ENCODE results near the gene CELF3. TPM values are rescaled to one million over a fixed set of nuclear protein-coding genes. Genes with fewer than 3 reads are reported as not detected.
"Not testable (repeated sequence)": the region's sequence is repeated elsewhere in the genome, so short reads cannot be mapped to it uniquely, and the experiment has no call there.

CELF3 gene
- polyA plus RNA-seq, 1 experiment: not detected

GRCh38 chr1:151737026-151737425 is 20.4 kb upstream of the CELF3 start:
- H3K4me3 ChIP-seq (ENCODE audit: low read depth, low read length): no peak overlapping the region
- H3K27me3 ChIP-seq (ENCODE audit: control insufficient read depth, insufficient read depth, low read length): peaks cover 30% of the 10 kb centered on the region
- no peak overlapping the region for H3K27ac ChIP-seq (ENCODE audit: low read depth, low read length)
- DNase-seq (ENCODE audit: low read depth, low spot score): no peak
- ChIA-PET CTCF (no interaction called here), POLR2A (no interaction called here)
- TF ChIP-seq, protein P1, sequence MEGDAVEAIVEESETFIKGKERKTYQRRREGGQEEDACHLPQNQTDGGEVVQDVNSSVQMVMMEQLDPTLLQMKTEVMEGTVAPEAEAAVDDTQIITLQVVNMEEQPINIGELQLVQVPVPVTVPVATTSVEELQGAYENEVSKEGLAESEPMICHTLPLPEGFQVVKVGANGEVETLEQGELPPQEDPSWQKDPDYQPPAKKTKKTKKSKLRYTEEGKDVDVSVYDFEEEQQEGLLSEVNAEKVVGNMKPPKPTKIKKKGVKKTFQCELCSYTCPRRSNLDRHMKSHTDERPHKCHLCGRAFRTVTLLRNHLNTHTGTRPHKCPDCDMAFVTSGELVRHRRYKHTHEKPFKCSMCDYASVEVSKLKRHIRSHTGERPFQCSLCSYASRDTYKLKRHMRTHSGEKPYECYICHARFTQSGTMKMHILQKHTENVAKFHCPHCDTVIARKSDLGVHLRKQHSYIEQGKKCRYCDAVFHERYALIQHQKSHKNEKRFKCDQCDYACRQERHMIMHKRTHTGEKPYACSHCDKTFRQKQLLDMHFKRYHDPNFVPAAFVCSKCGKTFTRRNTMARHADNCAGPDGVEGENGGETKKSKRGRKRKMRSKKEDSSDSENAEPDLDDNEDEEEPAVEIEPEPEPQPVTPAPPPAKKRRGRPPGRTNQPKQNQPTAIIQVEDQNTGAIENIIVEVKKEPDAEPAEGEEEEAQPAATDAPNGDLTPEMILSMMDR (IDR thresholded peaks at IDR 0.05; ENCODE audit: low read depth, low read length): no peak
- peaks cover 8% of the 10 kb centered on the region for H3K9me3 ChIP-seq (ENCODE audit: control insufficient read depth, insufficient read depth, low read length)

GRCh38 chr1:151733995-151734394 is 17.4 kb upstream of the CELF3 start:
- H3K9me3 ChIP-seq (ENCODE audit: control insufficient read depth, insufficient read depth, low read length); DNase-seq (ENCODE audit: low read depth, low spot score); POLR2A ChIA-PET; H3K4me3 ChIP-seq (ENCODE audit: low read depth, low read length); H3K27ac ChIP-seq (ENCODE audit: low read depth, low read length): not testable (repeated sequence)
- H3K27me3 ChIP-seq (ENCODE audit: control insufficient read depth, insufficient read depth, low read length): peaks cover 34% of the 10 kb centered on the region
- CTCF ChIA-PET: interaction anchor here (0.7 to 3.5 kb wide), 21 partner anchors 13 to 432 kb away, joined by 3 to 24 read pairs (median 3); partner anchors contain the start of genes CGN, RIIAD1 and TDRKH

DNA sequence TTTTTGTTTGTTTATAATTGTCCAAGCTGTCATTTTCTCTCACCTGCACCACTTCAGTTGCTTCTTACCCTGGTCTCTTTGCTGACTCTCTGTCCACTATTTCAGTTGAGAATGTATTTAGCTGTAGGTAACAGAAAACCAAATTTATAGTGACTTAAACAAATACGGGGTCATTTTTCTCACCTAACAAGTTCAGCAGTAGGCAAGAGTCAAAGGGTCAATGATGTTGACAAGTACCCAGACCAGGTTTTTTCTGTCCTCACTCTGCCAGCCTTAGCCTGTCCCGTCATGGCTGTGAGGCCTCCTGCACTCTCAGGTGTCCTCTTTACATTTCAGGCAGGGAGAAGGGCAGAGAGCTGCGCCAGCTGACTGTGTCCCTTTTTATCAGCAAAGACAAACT is 16.5 kb upstream of the CELF3 start:
- TF ChIP-seq, protein P1 (IDR thresholded peaks at IDR 0.05; ENCODE audit: low read depth, low read length): no peak
- DNase-seq (ENCODE audit: low read depth, low spot score): no peak
- no peak overlapping the region for H3K4me3 ChIP-seq (ENCODE audit: low read depth, low read length)
- no peak overlapping the region for H3K27ac ChIP-seq (ENCODE audit: low read depth, low read length)
- ChIA-PET POLR2A (no interaction called here), CTCF (interaction anchor here (1.0 to 3.5 kb wide), 5 partner anchors 18 to 392 kb away, joined by 3 to 24 read pairs (median 3); no protein-coding TSS in a partner anchor)
- peaks cover 35% of the 10 kb centered on the region for H3K27me3 ChIP-seq (ENCODE audit: control insufficient read depth, insufficient read depth, low read length)
- peaks cover 8% of the 10 kb centered on the region for H3K9me3 ChIP-seq (ENCODE audit: control insufficient read depth, insufficient read depth, low read length)

DNA sequence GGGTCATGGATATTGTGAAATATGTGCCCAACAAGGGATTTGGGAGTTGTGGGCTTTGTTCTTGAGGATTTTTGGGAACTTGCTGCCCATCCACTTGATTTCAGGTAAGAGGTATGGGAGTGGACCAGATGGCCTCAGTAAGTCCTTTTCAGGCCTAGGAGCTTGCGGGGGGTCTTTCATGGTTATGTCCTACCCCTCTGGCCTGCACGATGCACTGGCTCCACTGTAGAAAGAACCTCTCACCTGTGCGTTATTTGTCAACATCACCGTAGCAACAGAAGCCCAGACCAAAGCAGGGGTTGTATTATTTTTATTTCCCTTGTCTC is 13.3 kb upstream of the CELF3 start:
- Histone ChIP-seq H3K4me3 (ENCODE audit: low read depth, low read length) (no peak overlapping the region), H3K27me3 (ENCODE audit: control insufficient read depth, insufficient read depth, low read length) (peaks cover 38% of the 10 kb centered on the region), H3K27ac (ENCODE audit: low read depth, low read length) (no peak overlapping the region), H3K9me3 (ENCODE audit: control insufficient read depth, insufficient read depth, low read length) (no peaks in the 10 kb centered on the region)
- POLR2A ChIA-PET: no interaction called here
- TF ChIP-seq, protein P1 (IDR thresholded peaks at IDR 0.05; ENCODE audit: low read depth, low read length): no peak
- DNase-seq (ENCODE audit: low read depth, low spot score): no peak
- CTCF ChIA-PET: no interaction called here

DNA sequence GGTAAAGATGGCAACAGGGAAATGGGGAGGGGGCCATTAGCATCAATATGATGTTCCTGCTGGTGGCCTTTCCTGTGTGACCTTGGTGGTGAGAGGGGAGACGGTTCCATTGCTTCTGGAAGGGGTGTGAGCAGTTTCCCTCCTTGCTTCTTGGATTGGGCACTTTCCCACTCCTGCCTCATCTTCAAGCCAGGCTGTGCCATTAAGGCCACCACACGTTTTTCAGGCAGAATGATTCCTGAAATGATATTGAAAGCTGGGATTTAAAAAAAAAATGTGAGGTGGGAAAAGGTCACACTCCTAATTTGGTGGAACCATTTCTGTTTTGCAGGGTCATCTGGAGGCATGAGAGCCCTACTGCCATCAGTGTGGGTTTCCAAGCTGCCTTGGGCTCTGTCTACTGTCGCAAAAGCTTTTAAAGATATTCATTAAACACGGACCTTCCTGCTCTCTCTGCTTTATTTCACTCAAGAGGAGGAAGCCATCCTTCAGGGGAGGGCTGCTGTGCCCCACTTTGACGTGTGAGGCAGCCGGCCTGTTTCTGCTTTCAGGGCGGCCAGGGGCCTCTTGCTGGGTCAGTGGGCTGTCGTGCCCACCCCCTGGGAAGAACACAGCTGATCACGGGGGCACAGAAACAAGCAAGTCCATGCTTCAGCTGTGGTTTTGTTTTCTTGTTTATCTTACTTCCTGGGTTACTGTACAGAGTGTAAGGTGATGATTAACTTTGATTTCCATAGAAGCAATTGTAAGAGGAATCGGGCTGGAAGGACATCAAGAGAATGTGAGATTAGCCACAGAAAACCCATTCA is 12.8 kb upstream of the CELF3 start:
- TF ChIP-seq, protein P1 (IDR thresholded peaks at IDR 0.05; ENCODE audit: low read depth, low read length): no peak
- peaks cover 41% of the 10 kb centered on the region for H3K27me3 ChIP-seq (ENCODE audit: control insufficient read depth, insufficient read depth, low read length)
- DNase-seq (ENCODE audit: low read depth, low spot score): no peak
- ChIA-PET CTCF (interaction anchor here (0.9 to 1.2 kb wide), 4 partner anchors 36 to 195 kb away, joined by 3 to 4 read pairs (median 3); no protein-coding TSS in a partner anchor), POLR2A (no interaction called here)
- no peak overlapping the region for H3K4me3 ChIP-seq (ENCODE audit: low read depth, low read length)
- no peaks in the 10 kb centered on the region for H3K9me3 ChIP-seq (ENCODE audit: control insufficient read depth, insufficient read depth, low read length)
- no peak overlapping the region for H3K27ac ChIP-seq (ENCODE audit: low read depth, low read length)
